Stimulated activated CD4-positive, alpha-beta T cell treated with anti-CD3 and anti-CD28 coated beads, Interleukin-1b, Interleukin-23, amount 100 ng/mL, for 4 hours (primary cell): ENCODE measurements around the gene RFX4.
"Not testable (repeated sequence)": the region's sequence is repeated elsewhere in the genome, so short reads cannot be mapped to it uniquely, and the experiment has no call there.

Experiments
- DNase-seq, 2 donors: peaks; one replicate each; pipeline ENCODE4 v3.0.0-alpha.2; 2020; ENCODE audit warnings: low read depth in 2 of 2

The RFX4 gene

GRCh38 chr12:106590601-106591000 lies 7.8 kb downstream of the RFX4 start:
- DNase-seq: no peak

- DNase-seq: no peak
Observed at GRCh38 chr12:106594447-106594846, 11.6 kb downstream of the RFX4 start.

- DNase-seq: no peak
Observed at GRCh38 chr12:106595268-106595667, 12.5 kb downstream of the RFX4 start.

- DNase-seq: no peak
Observed at GRCh38 chr12:106598003-106598402, 15.2 kb downstream of the RFX4 start.

- DNase-seq: no peak
Observed at GRCh38 chr12:106599302-106599701, 16.5 kb downstream of the RFX4 start.

- no peak for DNase-seq
Observed at GRCh38 chr12:106600503-106600902, 17.7 kb downstream of the RFX4 start.

- DNase-seq: no peak
Observed at GRCh38 chr12:106601031-106601430, 18.2 kb downstream of the RFX4 start.

GRCh38 chr12:106601496-106601895 lies 18.7 kb downstream of the RFX4 start:
- no peak for DNase-seq

GRCh38 chr12:106602076-106602475 lies 19.3 kb downstream of the RFX4 start:
- no peak for DNase-seq

- DNase-seq: no peak
Observed at GRCh38 chr12:106605254-106605653, 22.4 kb downstream of the RFX4 start.

GRCh38 chr12:106620588-106620987 lies 37.8 kb downstream of the RFX4 start:
- DNase-seq: not testable (repeated sequence)

- DNase-seq: no peak
Observed at GRCh38 chr12:106625976-106626375, 43.2 kb downstream of the RFX4 start.

GRCh38 chr12:106629797-106630659 lies 47.2 kb downstream of the RFX4 start:
- no peak for DNase-seq

- no peak for DNase-seq
Observed at GRCh38 chr12:106631150-106631549, 48.3 kb downstream of the RFX4 start.

- DNase-seq: no peak
Observed at GRCh38 chr12:106631797-106632196, 49.0 kb downstream of the RFX4 start.

GRCh38 chr12:106632797-106633450 lies 50.1 kb downstream of the RFX4 start:
- no peak for DNase-seq

GRCh38 chr12:106633451-106633823 lies 50.6 kb downstream of the RFX4 start:
- no peak for DNase-seq

GRCh38 chr12:106634206-106634605 lies 51.4 kb downstream of the RFX4 start:
- no peak for DNase-seq

- DNase-seq: no peak
Observed at GRCh38 chr12:106643000-106643399, 60.2 kb downstream of the RFX4 start.

GRCh38 chr12:106644335-106645073 lies 61.7 kb downstream of the RFX4 start:
- DNase-seq: no peak

- no peak for DNase-seq
Observed at GRCh38 chr12:106645074-106645421, 62.2 kb downstream of the RFX4 start.

GRCh38 chr12:106645465-106646330 lies 62.9 kb downstream of the RFX4 start:
- DNase-seq: no peak
